Stomach (tissue), 9 donors: ENCODE data around the gene HYPK. TPM values are rescaled to one million over a fixed set of nuclear protein-coding genes. Genes with fewer than 3 reads are reported as not detected.

Experiments
- DNase-seq, 2 donors: peaks; one replicate each; pipeline versions ENCODE4 v3.0.0 to v3.0.0-alpha.2; 2013 to 2019
- H3K27ac ChIP-seq, 5 donors: fragments of 200-600 bp in 4 of 5; sonication (generic) in 4 of 5; one replicate each; pipeline ENCODE4 v1.5.1; 2013 to 2019; ENCODE audit warnings: mild to moderate bottlenecking in 1 of 5, moderate library complexity in 1 of 5
- H3K27me3 ChIP-seq, 3 donors: fragments of 200-600 bp; sonication (generic); one replicate each; pipeline ENCODE4 v1.5.1; 2017 to 2019; ENCODE audit warnings: mixed run types in 1 of 3
- H3K36me3 ChIP-seq, 4 donors: fragments of 200-600 bp; sonication (generic); 1 replicate in 3 of 4; 2 replicates in 1 of 4; pipeline ENCODE4 v1.5.1; 2016 to 2019
- H3K4me1 ChIP-seq, 4 donors: fragments of 200-600 bp; sonication (generic); one replicate each; pipeline ENCODE4 v1.5.1; 2016 to 2019
- H3K4me3 ChIP-seq, 4 donors: fragments of 200-600 bp; sonication (generic) in 3 of 4; one replicate each; pipeline ENCODE4 v1.5.1; 2016 to 2019; ENCODE audit warnings: mild to moderate bottlenecking in 1 of 4
- H3K9me3 ChIP-seq, 4 donors: fragments of 200-600 bp; sonication (generic); one replicate each; pipeline ENCODE4 v1.5.1; 2016 to 2019
- CTCF ChIP-seq, 7 experiments: fragments of 450-650 bp in 4 of 7; fragments of 200-600 bp in 3 of 7; sonication (generic) in 3 of 7; IDR thresholded peaks; one replicate each; pipeline ENCODE4 v1.5.1; 2016 to 2019; ENCODE audit warnings: antibody characterized with exemption in 7 of 7, control low read depth in 2 of 7, mild to moderate bottlenecking in 1 of 7
- EP300 ChIP-seq: sonication (generic); formaldehyde crosslinking; IDR thresholded peaks from one replicate; pipeline ENCODE4 v1.6.1; 2017; ENCODE audit warnings: antibody characterized with exemption
- POLR2A ChIP-seq, 4 donors: fragments of 450-650 bp; IDR thresholded peaks; one replicate each; pipeline ENCODE4 v1.6.1; 2016; ENCODE audit warnings: antibody characterized with exemption in 4 of 4, control low read depth in 2 of 4, mild to moderate bottlenecking in 1 of 4, moderate library complexity in 1 of 4
- POLR2AphosphoS5 ChIP-seq, 3 donors: sonication (generic); formaldehyde crosslinking; IDR thresholded peaks; one replicate each; pipeline ENCODE4 v1.6.1; 2016; ENCODE audit warnings: antibody characterized with exemption in 3 of 3
- WGBS, 5 donors: extraction: QIAGEN DNeasy Blood & Tissue Kit in 3 of 5; methylation state at CpG; one replicate each; pipeline versions ENCODE4 v1.1.5 to v1.1.7; 2013 to 2018; 5-methylcytosine and 5-hydroxymethylcytosine counted together
- intact Hi-C: fragments of 100-400 bp; cut with DNase I; formaldehyde crosslinking; loops from one replicate; pipeline ENCODE4 v1.15.1; 2023; ENCODE audit warnings: low total_unique reads
- polyA plus RNA-seq, 3 donors: library from polyadenylated mRNA; stranded (reverse); fragments of 200-250 nt; gene quantifications; one replicate each; pipeline ENCODE4 v1.2.3, GENCODE V29; 2013
- total RNA-seq, 5 donors: library from RNA; depleted of rRNA; stranded (reverse); fragments of >200 nt; gene quantifications; one replicate each; pipeline versions ENCODE4 v1.1.0 to v1.2.3, GENCODE V29; 2014 to 2016
- donor health status: healthy with polysubstance abuse.
- donor health status: Bipolar disorder and iron deficiency.
- donor health status: healthy.

HYPK gene
- total and polyA plus RNA-seq, 8 donors, result 1.8 to 61.6 (median 22.7) TPM

DNA sequence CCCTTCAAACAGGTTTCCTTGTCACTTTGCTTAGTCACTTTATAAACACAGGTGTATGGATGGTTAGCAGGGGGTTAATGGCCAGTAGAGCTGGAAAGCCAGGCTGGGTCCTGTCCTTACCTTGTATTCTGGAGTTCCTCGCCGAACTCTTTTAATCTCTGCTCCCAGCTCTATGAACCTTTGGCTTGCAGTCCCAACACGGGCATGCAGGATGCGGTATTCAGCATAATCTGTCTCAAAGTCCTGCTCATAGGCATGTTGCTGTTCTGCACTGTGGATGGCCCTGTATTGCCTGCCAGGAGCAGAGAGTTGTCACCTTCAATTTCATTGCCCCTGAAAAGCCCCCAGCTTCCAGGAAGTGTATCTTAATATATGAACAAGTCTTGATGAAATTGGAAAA is 26.3 kb upstream of the HYPK start:
- Histone ChIP-seq H3K9me3 (no peaks in the 10 kb centered on the region), H3K4me1 (peaks cover 4 to 30% (median 27%) of the 10 kb centered on the region in 4 donors), H3K4me3 (no peak overlapping the region), H3K36me3 (peaks cover 29 to 55% (median 52%) of the 10 kb centered on the region in 4 donors), H3K27me3 (no peaks in the 10 kb centered on the region), H3K27ac (peak overlapping the region in 1 of 5 donors; percentile 96)
- DNase-seq, result no peak
- TF ChIP-seq POLR2A (IDR thresholded peaks at IDR 0.05) (no peak), CTCF (IDR thresholded peaks at IDR 0.05) (no peak), EP300 (no peak), POLR2AphosphoS5 (IDR thresholded peaks at IDR 0.05) (no peak)
- 46 to 66% (median 53%) methylated on average over 4 of the region's 4 CpGs for WGBS, 5 donors
- intact Hi-C loops, result no loop called here

GRCh38 chr15:43775411-43775965 is 24.9 kb upstream of the HYPK start:
- TF ChIP-seq POLR2A (IDR thresholded peaks at IDR 0.05) (no peak), CTCF (IDR thresholded peaks at IDR 0.05) (peak in 3 of 7 experiments; percentile 17 to 41 (median 24)), EP300 (no peak), POLR2AphosphoS5 (IDR thresholded peaks at IDR 0.05) (peak in 2 of 3 donors; percentile 18 to 73)
- Histone ChIP-seq H3K4me1 (peaks cover 4 to 30% (median 27%) of the 10 kb centered on the region in 4 donors), H3K36me3 (peaks cover 19 to 41% (median 38%) of the 10 kb centered on the region in 4 donors), H3K27ac (peak overlapping the region; percentile 88 to 96 (median 92)), H3K4me3 (peak overlapping the region in 3 of 4 donors; percentile 51 to 65 (median 65)), H3K9me3 (no peaks in the 10 kb centered on the region), H3K27me3 (no peaks in the 10 kb centered on the region)
- 50 to 88% (median 73%) methylated on average over 1 of the region's 1 CpG for WGBS, 5 donors
- DNase-seq, result peak; percentile 67 to 84
- intact Hi-C loops, result no loop called here

DNA sequence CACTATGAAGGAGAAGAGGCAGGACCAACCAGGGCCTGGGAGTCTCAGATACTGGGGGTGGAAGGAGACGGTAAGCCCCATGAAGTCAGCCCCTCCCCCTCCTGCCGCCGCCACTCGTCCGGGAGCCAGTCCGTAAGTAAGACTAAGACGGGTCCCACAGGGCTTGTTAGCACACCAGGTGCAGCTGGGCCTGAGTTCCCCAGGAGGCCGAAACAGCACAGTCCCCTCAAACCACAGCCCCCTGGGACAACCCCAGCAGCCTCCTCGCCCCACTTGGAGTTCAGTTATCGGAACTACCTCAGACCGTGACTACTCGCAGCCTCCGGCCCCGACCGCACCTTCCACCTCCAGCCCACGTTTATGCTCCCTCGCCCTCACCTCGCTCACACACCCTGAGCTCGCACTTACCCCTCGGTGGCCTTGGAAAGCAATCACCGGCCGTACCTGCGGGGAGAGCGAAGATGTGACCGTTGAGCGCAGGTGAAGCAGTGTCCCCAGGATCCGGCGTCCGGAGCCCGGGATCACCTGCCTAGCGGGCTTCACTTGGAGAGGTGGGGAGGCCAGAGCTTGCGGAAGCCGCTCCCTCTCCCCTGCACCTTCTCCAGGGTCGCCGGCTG is 24.2 kb upstream of the HYPK start:
- Histone ChIP-seq H3K4me3 (peak overlapping the region; percentile 51 to 65 (median 64)), H3K4me1 (peaks cover 4 to 30% (median 27%) of the 10 kb centered on the region in 4 donors), H3K27ac (peak overlapping the region; percentile 88 to 96 (median 92)), H3K27me3 (no peaks in the 10 kb centered on the region), H3K36me3 (peaks cover 11 to 34% (median 31%) of the 10 kb centered on the region in 4 donors), H3K9me3 (no peaks in the 10 kb centered on the region)
- DNase-seq, result peak; percentile 45 to 73
- intact Hi-C loops, result no loop called here
- no peak for TF ChIP-seq POLR2A (IDR thresholded peaks at IDR 0.05)
- TF ChIP-seq POLR2AphosphoS5 (IDR thresholded peaks at IDR 0.05), result no peak
- TF ChIP-seq CTCF (IDR thresholded peaks at IDR 0.05), result no peak
- TF ChIP-seq EP300, result no peak
- 15 to 40% (median 21%) methylated on average over 24 to 35 of the region's 35 CpGs for WGBS, 5 donors

GRCh38 chr15:43776718-43777266 is 23.6 kb upstream of the HYPK start, which contains the start of gene ELL3:
Gene ELL3, minus strand, starts transcription at chr15:43776966. Its CDS starts 65 bp downstream, at chr15:43776901.
- intact Hi-C loops, result no loop called here
- peak; percentile 84 to 94 for DNase-seq
- H3K9me3 ChIP-seq, result no peaks in the 10 kb centered on the region
- peaks cover 6 to 28% (median 25%) of the 10 kb centered on the region in 4 donors for H3K36me3 ChIP-seq
- peaks cover 4 to 30% (median 27%) of the 10 kb centered on the region in 4 donors for H3K4me1 ChIP-seq
- 0 to 2% (median 1%) methylated on average over 17 to 41 of the region's 41 CpGs for WGBS, 5 donors
- no peak for TF ChIP-seq POLR2A (IDR thresholded peaks at IDR 0.05)
- TF ChIP-seq POLR2AphosphoS5 (IDR thresholded peaks at IDR 0.05), result peak in 1 of 3 donors; percentile 48
- H3K27me3 ChIP-seq, result no peaks in the 10 kb centered on the region
- H3K4me3 ChIP-seq, result peak within 1 kb of the TSS; percentile 51 to 65 (median 64)
- peak within 1 kb of the TSS; percentile 88 to 96 (median 92) for H3K27ac ChIP-seq
